Urinary bladder (tissue), 4 donors: ENCODE data around the gene E2F3. TPM values are rescaled to one million over a fixed set of nuclear protein-coding genes. Genes with fewer than 3 reads are reported as not detected.
"Not testable (repeated sequence)": the region's sequence is repeated elsewhere in the genome, so short reads cannot be mapped to it uniquely, and the experiment has no call there.

ENCODE experiments used
- DNase-seq: peaks from one replicate; pipeline ENCODE4 v3.0.0-alpha.2; 2015; ENCODE audit errors: extremely low spot score
- H3K27ac ChIP-seq: one replicate; pipeline ENCODE4 v1.5.1; 2013; ENCODE audit warnings: low read depth, mild to moderate bottlenecking, moderate library complexity
- H3K36me3 ChIP-seq: one replicate; pipeline ENCODE4 v1.6.1; 2013; ENCODE audit warnings: mild to moderate bottlenecking, moderate library complexity; ENCODE audit not compliant: insufficient read depth
- H3K4me1 ChIP-seq: one replicate; pipeline ENCODE4 v1.6.1; 2013; ENCODE audit warnings: mild to moderate bottlenecking, moderate library complexity; ENCODE audit not compliant: insufficient read depth
- H3K4me3 ChIP-seq: one replicate; pipeline ENCODE4 v1.5.1; 2013; ENCODE audit warnings: low read depth, low read length
- WGBS: extraction: QIAGEN DNeasy Blood & Tissue Kit; methylation state at CpG from one replicate; pipeline ENCODE4 v1.1.7; 2013; 5-methylcytosine and 5-hydroxymethylcytosine counted together
- polyA plus RNA-seq: library from polyadenylated mRNA; stranded (reverse); fragments of 200-250 nt; gene quantifications from one replicate; pipeline ENCODE4 v1.2.3, GENCODE V29; 2013
- total RNA-seq: library from RNA; depleted of rRNA; stranded (reverse); fragments of >200 nt; gene quantifications from one replicate; pipeline ENCODE4 v1.2.3, GENCODE V29; 2014
- donor health status: healthy with polysubstance abuse.
- donor health status: healthy.

Gene E2F3
- total and polyA plus RNA-seq, 2 donors = 5.0 to 5.9 TPM

DNA sequence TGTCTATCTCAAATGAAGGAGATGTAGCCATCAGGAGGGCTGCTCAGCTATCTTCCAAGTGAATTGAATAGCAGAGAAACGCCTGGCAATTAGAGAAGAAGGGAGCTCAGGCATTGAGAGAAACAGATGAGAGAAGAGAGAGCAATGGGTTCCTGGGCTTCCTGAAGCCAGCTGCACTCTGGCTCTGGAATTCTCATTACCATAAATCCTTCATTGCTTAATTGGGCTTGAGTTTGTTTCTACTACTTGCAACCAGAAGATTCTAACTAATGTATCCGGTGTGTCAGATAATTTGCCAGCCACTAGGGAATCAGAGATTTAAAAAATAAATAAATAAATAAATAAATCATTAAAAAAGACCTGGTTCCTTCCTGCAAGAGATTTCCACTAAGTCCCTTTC, 107.5 kb downstream of the E2F3 start:
- Histone ChIP-seq H3K4me1 (no peaks in the 10 kb centered on the region), H3K36me3 (no peaks in the 10 kb centered on the region), H3K27ac (no peak overlapping the region), H3K4me3 (no peak overlapping the region)
- WGBS = 29% methylated on average over 2 of the region's 2 CpGs
- DNase-seq = no peak

DNA sequence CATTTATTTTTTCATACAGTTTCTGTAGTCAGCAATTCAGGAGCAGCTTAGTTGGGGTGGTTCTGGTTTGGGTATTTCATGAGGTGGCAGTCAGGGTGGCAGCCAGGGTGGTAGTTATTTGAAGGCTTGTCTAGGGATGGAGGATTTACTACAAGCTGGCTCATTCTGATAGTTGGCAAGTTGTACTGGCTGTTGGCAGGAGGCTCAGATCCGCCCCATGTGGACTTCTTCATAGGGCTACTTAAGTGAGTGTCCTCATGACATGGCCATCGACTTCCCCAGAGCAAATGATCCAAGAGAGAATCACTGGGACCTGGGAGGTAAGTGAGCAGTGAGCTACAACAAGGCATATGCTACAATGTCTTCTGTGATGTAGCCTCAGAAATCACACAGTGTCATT, 110.2 kb downstream of the E2F3 start:
- H3K36me3 ChIP-seq = no peaks in the 10 kb centered on the region
- 80% methylated on average over 2 of the region's 2 CpGs for WGBS

DNA sequence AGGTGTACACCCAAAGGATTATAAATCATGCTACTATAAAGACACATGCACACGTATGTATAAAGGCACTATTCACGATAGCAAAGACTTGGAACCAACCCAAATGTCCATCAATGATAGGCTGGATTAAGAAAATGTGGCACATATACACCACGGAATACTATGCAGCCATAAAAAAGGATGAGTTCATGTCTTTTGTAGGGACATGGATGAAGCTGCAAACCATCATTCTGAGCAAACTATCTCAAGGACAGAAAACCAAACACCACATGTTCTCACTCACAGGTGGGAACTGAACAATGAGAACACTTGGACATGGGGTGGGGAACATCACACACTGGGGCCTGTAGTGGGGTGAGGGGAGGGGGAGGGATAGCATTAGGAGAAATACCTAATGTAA, 123.5 kb downstream of the E2F3 start:
- H3K27ac ChIP-seq, DNase-seq: not testable (repeated sequence)
- WGBS = 80% methylated on average over 3 of the region's 3 CpGs

More for the DNA sequence above, 110.2 kb downstream of the E2F3 start:
- H3K4me3 ChIP-seq = no peak overlapping the region
- no peaks in the 10 kb centered on the region for H3K4me1 ChIP-seq
- no peak overlapping the region for H3K27ac ChIP-seq
- DNase-seq = no peak

DNA sequence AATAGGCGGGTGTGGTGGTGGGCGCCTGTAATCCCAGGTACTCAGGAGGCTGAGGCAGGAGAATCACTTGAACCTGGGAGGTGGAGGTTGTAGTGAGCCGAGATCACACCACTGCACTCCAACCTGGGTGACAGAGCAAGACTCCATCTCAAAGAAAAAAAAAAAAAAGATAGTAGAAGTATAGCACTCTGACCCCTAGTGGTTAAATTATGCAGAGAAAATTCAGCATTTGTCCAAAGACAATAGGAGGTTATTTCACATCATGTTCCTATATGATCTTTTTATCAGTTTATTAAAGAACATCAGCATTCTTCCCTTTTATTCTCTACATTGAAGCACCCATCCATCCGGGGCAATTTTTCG, 127.4 kb downstream of the E2F3 start:
- H3K4me3 ChIP-seq, H3K36me3 ChIP-seq, H3K4me1 ChIP-seq, DNase-seq, H3K27ac ChIP-seq: not testable (repeated sequence)
- WGBS = 32% methylated on average over 5 of the region's 5 CpGs

More for the DNA sequence above, 123.5 kb downstream of the E2F3 start:
- not testable (repeated sequence) for H3K4me3 ChIP-seq, H3K36me3 ChIP-seq, H3K4me1 ChIP-seq

DNA sequence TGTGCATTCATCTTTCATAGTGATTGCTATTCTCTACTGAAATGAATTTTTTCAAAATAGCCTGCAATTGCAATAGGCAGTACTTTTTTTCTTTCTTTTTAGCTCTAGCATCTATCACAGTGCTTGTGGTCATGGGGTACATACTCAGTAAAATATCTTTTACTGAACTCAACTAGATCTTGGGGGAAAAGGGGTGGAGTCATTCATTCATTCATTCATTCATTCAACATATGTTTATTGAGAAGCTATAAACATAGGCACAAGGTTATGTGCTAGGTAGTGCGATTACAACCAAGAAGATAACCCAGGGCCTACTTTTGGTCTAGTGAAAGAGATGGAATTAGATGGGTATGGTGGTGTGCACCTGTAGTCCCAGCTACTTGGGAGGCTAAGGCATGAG, 131.2 kb downstream of the E2F3 start:
- no peaks in the 10 kb centered on the region for H3K36me3 ChIP-seq
- no peak overlapping the region for H3K27ac ChIP-seq
- H3K4me1 ChIP-seq = peaks cover 1% of the 10 kb centered on the region
- no peak for DNase-seq
- 95% methylated on average over 1 of the region's 1 CpG for WGBS
- no peak overlapping the region for H3K4me3 ChIP-seq

DNA sequence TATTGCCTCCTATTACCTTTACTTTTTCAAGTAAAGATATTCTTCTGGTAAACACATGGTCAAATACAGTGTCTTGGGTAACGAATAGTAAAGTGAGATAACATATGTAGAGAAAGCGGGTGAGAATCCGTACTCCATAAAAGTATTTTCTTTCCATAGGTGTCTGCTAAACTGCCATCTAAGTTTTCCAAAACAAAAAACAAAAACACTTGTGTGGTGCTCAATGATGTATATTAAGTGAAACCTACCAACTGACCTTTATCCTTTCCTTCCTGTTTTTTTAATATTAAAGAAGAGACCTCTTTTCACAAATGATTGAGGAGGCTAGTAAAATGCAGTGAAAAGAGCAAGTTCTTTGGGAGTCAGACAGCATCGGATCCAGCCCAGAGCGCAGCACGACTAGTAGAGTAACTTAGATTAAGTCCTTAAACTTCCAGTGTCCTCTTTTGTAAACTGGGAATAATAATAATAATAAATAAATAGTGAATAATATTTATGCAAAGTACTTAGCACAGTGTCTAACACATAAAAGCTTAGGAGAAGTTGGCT, 132.1 kb downstream of the E2F3 start:
- Histone ChIP-seq H3K4me1 (no peaks in the 10 kb centered on the region), H3K4me3 (peak overlapping the region; percentile 76), H3K36me3 (no peaks in the 10 kb centered on the region), H3K27ac (no peak overlapping the region)
- no peak for DNase-seq
- 50% methylated on average over 6 of the region's 6 CpGs for WGBS

DNA sequence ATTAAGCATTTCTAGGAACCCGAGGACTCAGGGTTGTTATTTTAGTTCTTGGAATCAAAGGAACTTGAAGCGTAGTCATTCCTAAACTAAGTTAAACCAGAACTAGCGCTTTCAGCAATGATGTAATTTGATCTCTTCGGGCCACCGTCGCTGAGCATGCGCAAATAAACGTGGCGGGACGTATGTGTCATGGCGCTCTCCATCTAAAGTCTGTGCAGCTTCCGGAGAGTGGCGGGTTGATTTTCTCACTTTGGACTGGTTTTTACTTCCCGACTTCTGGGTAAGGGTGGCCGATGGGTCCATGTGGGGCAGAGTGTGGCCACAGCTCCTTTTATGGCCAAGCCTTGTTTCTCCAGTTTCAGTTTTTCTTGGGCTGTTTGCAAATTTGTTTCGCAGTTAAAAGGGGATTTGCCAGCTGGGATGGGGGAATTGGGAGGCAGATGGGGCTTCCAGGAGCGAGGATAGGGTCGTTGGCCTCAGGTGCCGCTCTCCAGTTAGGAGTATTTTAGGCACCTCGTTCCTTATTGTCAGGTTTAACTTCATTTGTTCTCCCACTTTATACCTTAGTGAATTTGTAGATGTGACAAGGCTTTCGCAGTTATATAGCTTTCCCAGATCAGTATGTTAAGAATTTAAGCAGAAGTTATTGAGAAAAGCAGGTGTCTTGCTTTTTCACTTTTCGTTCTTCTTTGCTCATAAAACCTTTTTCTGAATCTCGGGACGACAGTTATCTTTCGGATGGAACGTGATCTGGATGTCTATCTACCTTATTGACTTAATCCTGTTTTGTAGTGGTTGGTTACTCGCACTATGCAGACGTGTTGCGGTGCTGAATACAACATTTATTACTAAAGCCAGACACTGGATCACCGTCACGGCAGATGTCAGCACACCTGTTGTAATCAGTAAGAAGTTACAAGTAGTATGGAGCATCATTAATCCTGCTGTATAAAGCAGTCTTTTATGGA, 132.9 kb downstream of the E2F3 start, which contains the start of gene CDKAL1:
CDKAL1 (plus strand) TSS at position 163 of the 968 bp plus-strand sequence. CDS start 11,894 bp downstream, outside the sequence.
- peak within 1 kb of the TSS; percentile 26 for H3K27ac ChIP-seq
- WGBS = under 1% methylated on average over 31 of the region's 31 CpGs
- H3K4me3 ChIP-seq = peak within 1 kb of the TSS; percentile 76
- H3K4me1 ChIP-seq = no peaks in the 10 kb centered on the region
- no peaks in the 10 kb centered on the region for H3K36me3 ChIP-seq
- peak; percentile 86 for DNase-seq

DNA sequence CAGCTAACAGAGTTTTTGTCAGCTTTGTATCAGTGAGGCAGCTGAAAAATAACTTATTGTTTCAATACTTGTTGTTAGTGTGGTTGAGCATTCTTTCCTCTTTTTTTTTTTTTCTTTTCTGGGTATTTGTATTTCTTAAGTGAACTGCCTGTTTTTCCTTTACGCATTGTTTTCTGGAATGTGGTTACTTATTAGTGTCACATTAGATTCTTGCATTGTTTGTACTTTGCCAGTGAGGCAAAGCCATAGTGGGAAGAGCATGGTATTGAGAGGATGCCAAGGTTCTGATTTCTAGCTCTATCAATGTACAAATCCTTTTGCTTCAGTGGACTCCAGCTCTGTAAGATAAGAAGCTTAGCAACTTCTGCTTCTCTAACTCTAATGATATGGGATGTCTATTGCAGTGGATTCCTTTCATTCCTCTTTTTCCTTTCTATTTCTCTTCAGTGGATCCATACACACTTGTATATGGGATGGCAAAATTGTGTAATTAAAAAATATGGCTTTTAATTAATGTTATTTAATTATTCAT, 136.5 kb downstream of the E2F3 start:
- Histone ChIP-seq H3K27ac (no peak overlapping the region), H3K4me3 (no peak overlapping the region), H3K4me1 (no peaks in the 10 kb centered on the region), H3K36me3 (peaks cover 2% of the 10 kb centered on the region)
- no peak for DNase-seq
- WGBS = 94% methylated on average over 1 of the region's 1 CpG

DNA sequence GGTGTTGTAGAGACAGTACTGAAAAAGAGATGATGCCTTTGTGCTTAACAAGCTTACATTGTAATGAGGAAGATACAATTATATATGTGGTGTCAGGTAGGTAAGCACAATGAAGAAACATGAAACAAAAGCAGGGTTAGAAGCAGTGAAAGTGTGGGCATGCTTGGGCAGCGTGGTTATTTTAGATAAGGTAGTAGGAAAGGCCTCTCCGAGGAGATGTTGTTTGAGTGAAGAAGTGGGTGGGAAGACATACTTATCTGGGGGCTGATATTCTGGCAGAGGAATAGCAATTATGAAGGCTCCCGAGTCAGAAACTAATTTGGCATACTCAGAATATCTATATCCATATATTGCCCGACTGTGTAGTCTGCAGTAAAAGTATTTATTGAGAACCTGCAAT, 137.2 kb downstream of the E2F3 start:
- Histone ChIP-seq H3K27ac (no peak overlapping the region), H3K4me1 (no peaks in the 10 kb centered on the region), H3K4me3 (no peak overlapping the region), H3K36me3 (peaks cover 2% of the 10 kb centered on the region)
- WGBS = 94% methylated on average over 4 of the region's 4 CpGs
- DNase-seq = no peak

DNA sequence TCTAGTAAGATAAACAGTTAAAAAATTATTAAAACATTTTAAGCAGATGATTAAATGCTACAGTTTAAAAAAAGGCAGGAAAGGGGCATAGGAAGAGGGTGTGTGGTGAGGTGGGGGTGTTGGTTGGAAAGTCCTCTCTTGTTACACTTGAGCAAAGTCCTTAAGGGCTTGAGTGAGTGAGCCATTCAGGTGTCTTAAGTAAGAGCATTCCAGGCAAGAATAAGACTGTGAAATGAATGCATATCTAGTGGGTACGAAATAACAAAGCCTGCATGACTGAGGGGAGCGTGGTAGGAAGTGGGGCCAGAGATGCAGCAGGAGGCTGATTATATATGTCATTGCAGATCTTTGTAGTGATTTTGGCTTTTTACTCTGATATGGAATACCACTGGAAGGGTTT, 137.7 kb downstream of the E2F3 start:
- Histone ChIP-seq H3K27ac (no peak overlapping the region), H3K36me3 (peaks cover 2% of the 10 kb centered on the region), H3K4me1 (no peaks in the 10 kb centered on the region), H3K4me3 (no peak overlapping the region)
- 99% methylated on average over 2 of the region's 2 CpGs for whole genome bisulfite sequencing
- no peak for DNase-seq

DNA sequence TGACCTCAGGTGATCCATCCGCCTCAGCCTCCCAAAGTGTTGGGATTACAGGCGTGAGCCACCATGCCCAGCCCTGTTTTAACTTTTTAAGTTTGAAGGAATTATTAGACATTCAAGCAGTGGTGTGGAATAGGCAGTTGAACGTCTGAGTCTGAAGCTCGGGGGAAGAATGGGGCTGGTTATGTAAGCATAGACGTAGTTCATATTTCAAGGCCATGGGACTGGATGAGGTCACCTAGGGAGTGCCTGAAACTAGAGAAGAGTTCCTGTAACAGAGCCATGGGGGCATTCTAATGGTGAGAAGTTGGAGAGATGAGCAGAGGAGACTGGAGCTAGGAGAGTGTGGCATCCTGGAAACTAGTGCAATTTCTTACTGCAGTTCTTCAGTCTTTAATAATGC, 139.0 kb downstream of the E2F3 start:
- Histone ChIP-seq H3K4me1 (no peaks in the 10 kb centered on the region), H3K27ac (no peak overlapping the region), H3K4me3 (no peak overlapping the region), H3K36me3 (peaks cover 2% of the 10 kb centered on the region)
- WGBS = 86% methylated on average over 5 of the region's 5 CpGs
- no peak for DNase-seq

DNA sequence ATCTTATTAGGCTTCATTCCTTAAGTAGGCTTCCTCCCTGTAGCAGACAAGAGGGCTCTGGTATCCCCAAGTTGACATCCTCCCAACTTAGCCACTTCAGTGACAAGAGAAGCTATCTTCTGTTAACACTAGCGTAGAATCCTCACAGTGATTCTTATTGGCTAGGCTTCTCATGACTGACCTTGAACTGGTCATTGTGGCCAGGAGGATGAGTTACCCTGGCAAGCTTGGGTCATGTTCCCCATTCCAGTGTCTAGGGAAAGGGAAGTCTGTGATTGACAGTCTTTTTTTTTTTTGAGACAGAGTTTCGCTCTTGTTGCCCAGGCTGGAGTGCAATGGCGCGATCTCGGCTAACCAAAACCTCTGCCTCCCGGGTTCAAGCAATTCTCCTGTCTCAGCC, 139.7 kb downstream of the E2F3 start:
- WGBS = 96% methylated on average over 6 of the region's 6 CpGs
- no peak overlapping the region for H3K27ac ChIP-seq
- DNase-seq = no peak

DNA sequence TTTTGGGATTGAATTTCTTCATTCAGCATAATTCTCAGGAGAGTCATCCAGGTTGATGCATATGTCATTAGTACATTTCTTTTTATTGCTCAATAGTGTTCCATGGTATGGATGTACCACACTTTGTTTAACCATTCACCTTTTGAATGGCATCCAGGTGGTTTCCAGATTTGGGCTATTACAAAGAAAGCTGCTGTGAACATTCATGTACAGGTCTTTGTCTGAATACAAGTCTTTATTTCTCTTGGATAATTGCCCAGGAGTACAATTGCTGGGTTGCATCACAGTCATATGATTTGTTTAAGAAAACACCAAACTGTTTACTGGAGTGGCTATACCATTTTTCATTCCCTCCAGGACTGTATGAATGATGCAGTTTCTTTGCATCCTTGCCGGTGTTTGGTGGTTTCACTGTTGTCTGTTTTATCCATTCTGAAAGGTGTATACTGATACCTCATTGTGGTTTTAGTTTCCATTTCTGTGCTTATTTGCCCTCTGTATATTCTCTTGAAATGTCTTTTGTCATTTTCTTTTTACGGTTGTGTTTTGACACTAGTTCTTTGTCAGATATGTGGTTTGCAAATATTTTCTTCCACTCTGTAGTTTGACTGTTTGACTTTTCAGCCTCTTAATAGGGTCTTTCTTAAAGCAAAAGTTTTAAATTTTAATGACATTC, 141.4 kb downstream of the E2F3 start:
- 64% methylated on average over 2 of the region's 2 CpGs for WGBS
- DNase-seq = no peak
- Histone ChIP-seq H3K4me1 (no peaks in the 10 kb centered on the region), H3K4me3 (no peak overlapping the region), H3K27ac (no peak overlapping the region), H3K36me3 (peaks cover 5% of the 10 kb centered on the region)

More for the DNA sequence above, 139.7 kb downstream of the E2F3 start:
- Histone ChIP-seq H3K36me3 (peaks cover 3% of the 10 kb centered on the region), H3K4me3 (no peak overlapping the region), H3K4me1 (no peaks in the 10 kb centered on the region)
